PC-9 (cell line): ENCODE results near the gene PRLHR. TPM values are rescaled to one million over a fixed set of nuclear protein-coding genes. Genes with fewer than 3 reads are reported as not detected.

ENCODE experiments used
- BruUV-seq: library from RNA; stranded (reverse); fragments of 400-500 nt; replicated peaks from 2 replicates; lab custom pipeline; 2021; lab: Mats Ljungman, UMichigan
- CTCF ChIA-PET: fragments of 300-600 bp; sonication (Branson Sonifier 250); formaldehyde crosslinking; loops from one replicate; lab custom pipeline; 2022; ENCODE audit warnings: antibody characterized with exemption; lab: Charles Lee
- POLR2A ChIA-PET: fragments of 300-600 bp; sonication (Branson Sonifier 250); formaldehyde crosslinking; loops from one replicate; lab custom pipeline; 2022; ENCODE audit warnings: antibody characterized with exemption; ENCODE audit not compliant: unreplicated experiment; lab: Charles Lee
- DNase-seq, 2 experiments: peaks; one replicate each; pipeline versions ENCODE4 v3.0.0 to v3.0.0-alpha.2; 2015 to 2022; ENCODE audit warnings: mixed read lengths in 1 of 2
- H2AFZ ChIP-seq: fragments of 200-600 bp; sonication (generic); 2 replicates; pipeline ENCODE4 v1.8.1; 2017; ENCODE audit warnings: antibody characterized with exemption
- H3F3A ChIP-seq: fragments of 200-600 bp; sonication (generic); 2 replicates; pipeline ENCODE4 v1.8.1; 2017; ENCODE audit warnings: antibody characterized with exemption, mild to moderate bottlenecking, low read depth; ENCODE audit not compliant: insufficient read depth
- H3K27ac ChIP-seq: fragments of 200-600 bp; sonication (generic); 2 replicates; pipeline ENCODE4 v1.6.1; 2016; ENCODE audit warnings: mixed run types
- H3K27me3 ChIP-seq: fragments of 200-600 bp; sonication (generic); 2 replicates; pipeline ENCODE4 v1.6.1; 2016; ENCODE audit warnings: low read depth, mixed run types; ENCODE audit not compliant: insufficient read depth
- H3K36me3 ChIP-seq: fragments of 200-600 bp; sonication (generic); 2 replicates; pipeline ENCODE4 v1.6.1; 2016; ENCODE audit warnings: low read depth, mixed run types
- H3K4me1 ChIP-seq: fragments of 200-600 bp; sonication (generic); replicated peaks from 2 replicates; pipeline ENCODE4 v1.6.1; 2016; ENCODE audit warnings: mixed run types; ENCODE audit not compliant: insufficient read depth
- H3K4me2 ChIP-seq: fragments of 200-600 bp; sonication (generic); 2 replicates; pipeline ENCODE4 v1.6.1; 2017; ENCODE audit warnings: mixed run types
- H3K4me3 ChIP-seq: fragments of 200-600 bp; sonication (generic); 2 replicates; pipeline ENCODE4 v1.6.1; 2016; ENCODE audit warnings: mixed run types
- H3K79me2 ChIP-seq: fragments of 200-600 bp; sonication (generic); 2 replicates; pipeline ENCODE4 v1.6.1; 2017; ENCODE audit warnings: low read depth, mixed run types
- H3K9me2 ChIP-seq: fragments of 200-600 bp; sonication (generic); 2 replicates; pipeline ENCODE4 v1.8.1; 2017; ENCODE audit warnings: mild to moderate bottlenecking; ENCODE audit not compliant: insufficient read depth
- H3K9me3 ChIP-seq: fragments of 200-600 bp; sonication (generic); 2 replicates; pipeline ENCODE4 v1.8.1; 2016; ENCODE audit warnings: low read depth; ENCODE audit not compliant: insufficient read depth
- H4K20me1 ChIP-seq: fragments of 200-600 bp; sonication (generic); 2 replicates; pipeline ENCODE4 v1.8.1; 2017; ENCODE audit not compliant: insufficient read depth
- EZH2 ChIP-seq: fragments of 200-600 bp; sonication (generic); IDR thresholded peaks from 2 replicates; pipeline ENCODE4 v1.8.0; 2017; ENCODE audit warnings: antibody characterized with exemption, low read depth
- intact Hi-C: fragments of 100-400 bp; cut with micrococcal nuclease; formaldehyde crosslinking; loops from one replicate; pipeline ENCODE4 v1.10.0; 2022; ENCODE audit not compliant: unreplicated experiment
- total RNA-seq: library from RNA; stranded (reverse); gene quantifications from 2 replicates; pipeline ENCODE4 v1.2.3, GENCODE V29; 2021
- TF ChIP-seq, protein P1 (sequence below): fragments of 200-600 bp; sonication (generic); conservative IDR thresholded peaks from 2 replicates; pipeline ENCODE4 v1.6.1; 2017; ENCODE audit warnings: mixed run types, antibody characterized with exemption, mild to moderate bottlenecking, moderate library complexity

Gene PRLHR
- total RNA-seq, 1 experiment from 2014 or later: not detected

DNA sequence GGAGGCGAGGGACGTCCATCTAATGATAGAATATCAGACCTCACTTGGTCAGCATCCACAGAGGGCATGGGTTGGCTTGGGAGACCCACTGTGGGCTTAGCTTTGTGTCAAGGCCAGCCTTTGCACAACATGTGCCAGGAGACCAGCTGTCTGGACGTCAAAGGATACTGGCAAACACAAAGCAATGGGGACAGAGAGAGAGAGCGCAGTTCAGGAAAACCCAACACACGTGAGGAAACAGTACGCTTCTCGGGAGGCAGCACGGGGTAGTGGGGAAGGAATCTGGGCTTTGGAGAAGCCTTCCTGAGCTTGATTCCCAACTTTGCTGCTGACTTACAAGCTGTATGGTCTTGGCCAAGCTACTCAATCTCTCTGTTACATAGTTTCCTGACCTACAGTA, 14.7 kb downstream of the PRLHR start:
- no peaks in the 10 kb centered on the region for H4K20me1 ChIP-seq
- no peaks in the 10 kb centered on the region for H3K27me3 ChIP-seq
- H3K4me1 ChIP-seq: no peaks in the 10 kb centered on the region
- no peaks in the 10 kb centered on the region for H3K36me3 ChIP-seq
- no peaks in the 10 kb centered on the region for H3K9me2 ChIP-seq
- peaks cover 8% of the 10 kb centered on the region; the same call in 1 of the 2 replicates for H3F3A ChIP-seq
- POLR2A ChIA-PET: no interaction called here
- TF ChIP-seq, protein P1, sequence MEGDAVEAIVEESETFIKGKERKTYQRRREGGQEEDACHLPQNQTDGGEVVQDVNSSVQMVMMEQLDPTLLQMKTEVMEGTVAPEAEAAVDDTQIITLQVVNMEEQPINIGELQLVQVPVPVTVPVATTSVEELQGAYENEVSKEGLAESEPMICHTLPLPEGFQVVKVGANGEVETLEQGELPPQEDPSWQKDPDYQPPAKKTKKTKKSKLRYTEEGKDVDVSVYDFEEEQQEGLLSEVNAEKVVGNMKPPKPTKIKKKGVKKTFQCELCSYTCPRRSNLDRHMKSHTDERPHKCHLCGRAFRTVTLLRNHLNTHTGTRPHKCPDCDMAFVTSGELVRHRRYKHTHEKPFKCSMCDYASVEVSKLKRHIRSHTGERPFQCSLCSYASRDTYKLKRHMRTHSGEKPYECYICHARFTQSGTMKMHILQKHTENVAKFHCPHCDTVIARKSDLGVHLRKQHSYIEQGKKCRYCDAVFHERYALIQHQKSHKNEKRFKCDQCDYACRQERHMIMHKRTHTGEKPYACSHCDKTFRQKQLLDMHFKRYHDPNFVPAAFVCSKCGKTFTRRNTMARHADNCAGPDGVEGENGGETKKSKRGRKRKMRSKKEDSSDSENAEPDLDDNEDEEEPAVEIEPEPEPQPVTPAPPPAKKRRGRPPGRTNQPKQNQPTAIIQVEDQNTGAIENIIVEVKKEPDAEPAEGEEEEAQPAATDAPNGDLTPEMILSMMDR: no peak
- TF ChIP-seq EZH2: no peak
- H2AFZ ChIP-seq: no peak overlapping the region
- H3K4me3 ChIP-seq: no peak overlapping the region
- H3K79me2 ChIP-seq: no peaks in the 10 kb centered on the region
- CTCF ChIA-PET: no interaction called here
- no peak overlapping the region for H3K4me2 ChIP-seq
- DNase-seq: no peak
- no TSS peak for BruUV-seq
- intact Hi-C loops: no loop called here
- H3K27ac ChIP-seq: no peak overlapping the region
- no peaks in the 10 kb centered on the region for H3K9me3 ChIP-seq

DNA sequence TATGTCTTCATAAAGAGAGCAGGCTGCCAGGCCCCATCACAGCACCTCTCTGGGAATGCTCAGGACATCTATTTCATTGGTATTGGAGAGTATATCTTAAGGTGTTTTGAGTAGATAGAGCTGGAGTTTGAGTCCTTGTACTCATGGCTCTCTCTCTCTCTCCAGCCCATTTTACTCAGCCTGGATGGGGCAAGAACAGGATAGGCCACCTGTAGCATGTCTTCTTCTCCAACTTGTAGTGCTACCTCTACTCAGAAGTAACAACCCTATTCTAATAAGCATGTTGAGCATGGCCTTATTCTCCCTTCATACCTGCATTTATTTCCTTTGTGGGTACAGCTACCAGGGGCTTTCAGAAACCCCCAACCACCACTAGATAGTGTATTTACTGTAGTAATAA, 21.9 kb downstream of the PRLHR start:
- ChIA-PET POLR2A (no interaction called here), CTCF (no interaction called here)
- no peaks in the 10 kb centered on the region for H3K9me3 ChIP-seq
- TF ChIP-seq, protein P1: no peak
- no peak for TF ChIP-seq EZH2
- H3K27me3 ChIP-seq: no peaks in the 10 kb centered on the region
- no peaks in the 10 kb centered on the region for H3F3A ChIP-seq
- intact Hi-C loops: no loop called here
- no TSS peak for BruUV-seq
- DNase-seq: no peak
- no peak overlapping the region for H2AFZ ChIP-seq
- no peak overlapping the region for H3K4me2 ChIP-seq
- H4K20me1 ChIP-seq: no peaks in the 10 kb centered on the region
- no peak overlapping the region for H3K27ac ChIP-seq
- H3K79me2 ChIP-seq: no peaks in the 10 kb centered on the region
- H3K36me3 ChIP-seq: no peaks in the 10 kb centered on the region
- no peaks in the 10 kb centered on the region for H3K9me2 ChIP-seq
- H3K4me3 ChIP-seq: no peak overlapping the region
- no peaks in the 10 kb centered on the region; the same call in 1 of the 2 replicates for H3K4me1 ChIP-seq

DNA sequence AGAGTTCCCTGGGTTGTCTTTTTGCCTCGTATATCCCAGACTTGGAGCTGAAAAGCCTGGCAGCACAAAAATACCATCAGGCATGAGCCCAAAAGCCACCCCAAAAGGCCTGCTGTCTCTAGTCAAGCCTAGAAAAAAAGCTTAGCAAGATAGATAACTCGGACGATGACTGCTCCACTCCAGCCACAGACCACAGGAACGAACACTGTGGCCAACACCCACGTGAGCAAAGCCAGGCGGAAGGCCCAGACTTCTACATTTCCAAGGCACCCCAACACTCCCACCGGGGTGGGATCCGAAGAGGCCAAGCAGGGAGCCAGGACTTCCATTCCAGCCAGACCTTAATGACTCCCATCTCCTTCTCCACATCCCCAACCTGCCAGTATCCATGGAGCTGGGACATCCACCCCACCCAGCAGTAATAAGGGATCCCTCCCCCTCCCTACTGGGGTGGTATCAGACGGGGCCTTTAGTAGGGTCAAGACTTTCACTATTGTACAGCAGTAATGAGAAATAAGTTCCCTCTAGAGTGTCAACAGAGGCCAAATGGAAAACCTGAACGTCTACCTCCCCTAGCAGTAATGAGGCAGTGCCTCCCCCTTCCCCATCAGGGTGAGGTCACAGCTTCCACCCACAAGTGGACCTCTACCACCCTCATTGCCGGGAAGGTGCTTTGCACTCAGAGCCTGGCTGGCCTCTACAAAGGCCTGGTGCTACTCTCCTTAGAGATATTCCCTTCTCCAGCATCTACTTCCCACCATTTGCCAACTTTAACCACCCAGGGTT, 23.0 kb downstream of the PRLHR start:
- H3K4me2 ChIP-seq: no peak overlapping the region
- no peaks in the 10 kb centered on the region; the same call in 1 of the 2 replicates for H3K4me1 ChIP-seq
- no peak for DNase-seq
- H3K27me3 ChIP-seq: no peaks in the 10 kb centered on the region
- no peaks in the 10 kb centered on the region for H3F3A ChIP-seq
- no peak overlapping the region for H3K4me3 ChIP-seq
- H2AFZ ChIP-seq: no peak overlapping the region
- CTCF ChIA-PET: no interaction called here
- TF ChIP-seq EZH2: no peak
- TF ChIP-seq, protein P1: no peak
- intact Hi-C loops: no loop called here
- H3K79me2 ChIP-seq: no peaks in the 10 kb centered on the region
- no peaks in the 10 kb centered on the region for H4K20me1 ChIP-seq
- no peak overlapping the region for H3K27ac ChIP-seq
- no peaks in the 10 kb centered on the region for H3K9me2 ChIP-seq
- POLR2A ChIA-PET: no interaction called here
- no peaks in the 10 kb centered on the region for H3K36me3 ChIP-seq
- no TSS peak for BruUV-seq
- no peaks in the 10 kb centered on the region for H3K9me3 ChIP-seq
